HG02852 (cell line): ENCODE results near the gene PPP1R15B.

Source experiments
- ATAC-seq: cut with Tn5 transposase; IDR thresholded peaks from one replicate; pipeline ENCODE4 v1.9.1; 2021; ENCODE audit warnings: mild to moderate bottlenecking, moderate library complexity; ENCODE audit not compliant: unreplicated experiment

PPP1R15B gene

GRCh38 chr1:204368996-204369726, 42.5 kb downstream of the PPP1R15B start:
- ATAC-seq: no peak

- no peak for ATAC-seq
Observed at GRCh38 chr1:204367956-204368355, 43.7 kb downstream of the PPP1R15B start.

DNA sequence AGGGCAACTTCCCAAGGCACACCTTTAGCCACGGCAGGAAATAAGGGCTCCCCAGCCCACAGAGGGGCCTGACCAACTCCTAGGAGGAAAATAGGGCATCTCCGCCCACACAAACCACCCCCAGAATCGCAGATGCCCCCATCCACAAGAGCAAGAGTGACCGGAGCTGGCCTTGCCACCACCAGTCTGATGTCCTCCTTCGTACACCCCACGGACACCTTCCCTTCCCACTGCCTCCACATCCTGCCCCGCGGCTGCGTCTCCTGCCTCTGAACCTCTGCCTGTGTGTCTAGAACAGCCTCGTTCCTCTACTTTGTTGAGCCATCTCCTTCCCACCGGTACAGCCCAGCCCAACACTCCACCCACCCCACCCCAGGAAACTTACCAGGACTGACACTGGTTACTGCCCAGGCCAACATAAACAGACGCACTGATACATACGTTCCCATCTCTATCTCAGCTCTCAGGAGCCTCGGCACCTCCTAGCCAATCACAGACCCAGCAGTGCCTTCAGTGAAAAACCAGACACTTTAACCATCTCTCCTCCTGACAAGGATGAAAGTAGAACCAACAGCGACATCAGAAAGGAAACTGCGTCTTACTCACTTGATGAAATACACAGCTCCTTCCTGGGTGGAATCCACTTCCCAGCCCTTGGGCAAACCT, 44.3 kb downstream of the PPP1R15B start:
- ATAC-seq: no peak

- ATAC-seq: no peak
Observed at GRCh38 chr1:204366759-204367158, 44.9 kb downstream of the PPP1R15B start.

DNA sequence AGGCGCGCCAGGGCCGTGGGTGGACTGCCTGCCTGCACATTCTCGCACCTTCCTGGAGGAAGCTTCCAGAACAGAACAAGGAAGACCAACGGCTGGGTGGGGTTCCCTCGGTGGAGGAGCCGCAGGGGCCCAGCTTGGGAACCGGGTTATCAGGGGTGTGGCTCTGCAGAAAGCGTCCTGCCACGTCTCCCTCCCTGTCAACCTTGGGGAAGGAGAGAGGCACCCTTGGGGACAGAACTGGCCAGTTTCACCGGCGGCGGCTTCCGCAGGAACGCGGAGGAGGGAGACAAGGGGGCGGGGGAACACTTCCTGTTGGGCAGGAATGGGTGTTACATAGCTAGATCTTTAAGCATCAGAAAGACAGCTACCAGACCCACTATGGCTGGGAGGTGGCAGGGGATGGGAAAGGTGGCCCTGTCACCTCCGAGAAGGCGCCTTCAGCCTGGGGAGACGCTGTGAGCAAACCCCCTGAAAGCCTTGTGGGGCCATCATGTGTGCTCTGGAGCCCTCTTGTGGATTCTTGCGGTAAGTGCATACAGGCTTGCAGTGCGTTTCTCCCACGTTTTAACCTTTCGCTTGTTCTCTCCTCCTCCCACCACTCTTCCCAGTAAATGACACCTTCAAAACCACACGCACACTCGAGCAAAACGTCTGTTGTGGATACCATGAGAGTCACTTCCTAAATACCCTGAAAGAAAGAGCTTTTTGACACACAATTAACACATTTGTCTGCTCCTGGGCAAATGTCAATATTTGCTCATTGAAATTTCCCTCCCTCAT, 48.1 kb downstream of the PPP1R15B start:
- peak; percentile 50 for ATAC-seq

DNA sequence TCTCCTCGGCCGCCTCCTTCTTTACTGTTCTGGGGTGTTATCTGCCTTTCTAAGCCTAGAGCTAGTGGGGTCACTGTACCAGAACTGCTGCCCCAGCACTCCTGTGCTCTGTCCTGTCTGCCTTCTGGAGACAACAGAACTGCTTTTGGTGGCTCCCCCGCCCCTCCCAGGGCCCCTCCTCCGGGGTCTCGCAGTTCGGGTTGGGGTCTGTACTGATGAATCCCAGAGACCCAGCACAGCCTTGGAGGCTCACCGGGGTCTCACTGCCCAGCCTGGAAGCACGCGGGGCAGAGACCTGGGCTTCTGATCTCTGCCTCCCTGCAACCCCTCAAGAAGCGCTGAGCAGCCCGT, 48.7 kb downstream of the PPP1R15B start:
- ATAC-seq: no peak

GRCh38 chr1:204361781-204362180, 49.8 kb downstream of the PPP1R15B start:
- ATAC-seq: no peak

- no peak for ATAC-seq
Observed at GRCh38 chr1:204361341-204361771, 50.3 kb downstream of the PPP1R15B start.

DNA sequence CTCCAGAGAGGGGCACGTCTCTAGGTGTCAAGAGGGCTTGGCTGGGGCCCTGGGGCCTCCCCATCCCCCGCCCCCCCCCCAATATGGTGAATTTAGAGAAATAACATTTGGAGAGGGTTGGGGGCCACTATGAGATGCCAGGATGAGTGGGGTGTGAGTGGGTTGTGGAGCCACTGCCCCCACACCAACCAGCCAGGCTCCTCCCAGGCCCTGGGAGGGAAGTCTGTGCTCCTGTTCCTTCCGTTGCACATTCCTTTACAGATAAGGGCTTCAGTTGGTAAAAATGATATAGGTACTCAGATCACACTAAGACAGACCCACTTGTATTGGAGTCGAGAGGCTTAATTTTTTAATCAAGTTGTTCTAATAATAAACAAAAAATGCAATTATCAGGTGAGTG, 51.3 kb downstream of the PPP1R15B start:
- no peak for ATAC-seq

DNA sequence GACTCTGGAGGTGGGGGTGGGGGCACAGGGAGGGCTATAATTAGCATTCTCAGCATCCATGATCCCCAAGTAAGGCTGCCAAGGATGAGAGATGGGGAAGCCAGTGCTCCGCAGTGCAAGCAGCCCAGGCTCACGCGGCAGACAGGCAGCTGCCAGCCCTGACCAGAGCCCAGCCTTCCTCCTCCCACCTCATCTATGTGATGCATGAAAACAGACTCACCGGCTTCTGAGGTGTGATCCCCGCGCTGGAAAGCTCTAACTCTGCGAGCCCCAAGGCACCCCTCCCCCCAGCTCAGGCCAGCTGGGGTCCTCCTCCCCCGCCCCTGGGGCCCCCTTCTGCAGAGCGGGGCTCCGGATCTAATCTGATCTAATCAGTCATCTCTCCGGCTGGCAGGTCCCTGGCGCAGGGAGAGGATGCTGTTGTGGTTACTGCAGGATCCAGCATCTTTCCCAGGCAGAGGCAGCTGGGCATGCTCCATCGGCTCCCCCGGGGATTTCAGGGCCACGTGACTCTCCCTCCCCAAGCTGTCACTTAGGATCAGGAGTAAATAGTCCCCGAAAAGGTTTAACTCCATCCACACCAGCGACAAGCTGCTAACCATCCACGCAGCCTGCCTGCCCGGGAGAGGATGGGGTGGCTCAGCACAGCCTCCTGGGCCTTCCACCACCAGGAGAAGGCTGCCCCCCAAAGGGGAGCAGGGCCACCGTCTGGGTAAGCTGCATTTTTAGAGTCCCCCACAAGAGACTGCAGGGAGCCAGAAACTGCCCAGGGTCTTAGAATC, 52.0 kb downstream of the PPP1R15B start, which contains the start of gene PLEKHA6:
Gene PLEKHA6 (minus strand): TSS at position 456 of the 782 bp plus-strand sequence. CDS start 86,202 bp downstream, outside the sequence.
- ATAC-seq: no peak

- ATAC-seq: no peak
Observed at GRCh38 chr1:204359131-204359473, 52.5 kb downstream of the PPP1R15B start.

GRCh38 chr1:204358605-204359004, 53.0 kb downstream of the PPP1R15B start:
- no peak for ATAC-seq

GRCh38 chr1:204357551-204358490, 53.8 kb downstream of the PPP1R15B start:
- no peak for ATAC-seq

DNA sequence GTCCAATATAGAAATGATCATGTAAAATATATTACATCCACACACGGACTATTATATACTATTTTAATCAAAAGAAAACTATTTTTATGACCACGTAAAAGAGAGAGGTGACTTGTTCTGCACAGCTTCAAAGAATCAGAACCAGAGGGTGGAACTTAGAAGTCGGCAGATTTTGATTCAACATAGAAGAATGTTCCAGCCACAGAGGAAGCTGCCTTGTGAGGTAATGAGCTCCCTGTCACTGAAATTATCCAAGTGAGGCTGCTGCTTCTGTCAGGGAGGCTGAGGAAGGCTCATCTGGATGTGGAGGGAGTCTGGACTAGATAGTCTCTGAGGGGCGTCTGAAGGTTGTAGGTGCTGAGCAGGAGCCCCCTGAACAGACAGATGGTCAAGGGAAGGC, 54.6 kb downstream of the PPP1R15B start:
- no peak for ATAC-seq

GRCh38 chr1:204355913-204356312, 55.7 kb downstream of the PPP1R15B start:
- ATAC-seq: no peak

DNA sequence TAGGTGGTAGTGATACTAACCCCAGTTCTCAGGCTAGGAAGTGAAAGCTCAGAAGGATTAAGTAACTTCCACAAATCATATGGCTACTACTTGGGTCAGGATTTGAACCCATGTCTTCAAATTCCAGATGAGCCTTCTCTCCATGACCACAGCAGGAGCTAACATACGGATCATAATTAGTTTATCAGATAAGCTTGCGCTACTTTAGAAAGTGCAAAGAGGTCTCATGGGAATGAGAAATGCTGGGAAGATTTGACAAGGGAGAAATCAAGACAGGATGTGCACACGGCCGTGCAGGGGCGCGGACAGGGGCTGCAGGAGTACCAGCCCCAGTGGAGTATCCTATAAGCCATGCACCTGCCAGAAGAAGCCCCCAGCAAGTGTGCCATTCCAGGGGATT, 57.0 kb downstream of the PPP1R15B start:
- ATAC-seq: no peak
